ENCODE data around the gene LRP1. TPM values are rescaled to one million over a fixed set of nuclear protein-coding genes. Genes with fewer than 3 reads are reported as not detected.

LRP1 gene
- total and polyA plus RNA-seq, 2 of the 4 experiments (the other 2 are of a cell fraction) = 73.1 to 142 TPM

DNA sequence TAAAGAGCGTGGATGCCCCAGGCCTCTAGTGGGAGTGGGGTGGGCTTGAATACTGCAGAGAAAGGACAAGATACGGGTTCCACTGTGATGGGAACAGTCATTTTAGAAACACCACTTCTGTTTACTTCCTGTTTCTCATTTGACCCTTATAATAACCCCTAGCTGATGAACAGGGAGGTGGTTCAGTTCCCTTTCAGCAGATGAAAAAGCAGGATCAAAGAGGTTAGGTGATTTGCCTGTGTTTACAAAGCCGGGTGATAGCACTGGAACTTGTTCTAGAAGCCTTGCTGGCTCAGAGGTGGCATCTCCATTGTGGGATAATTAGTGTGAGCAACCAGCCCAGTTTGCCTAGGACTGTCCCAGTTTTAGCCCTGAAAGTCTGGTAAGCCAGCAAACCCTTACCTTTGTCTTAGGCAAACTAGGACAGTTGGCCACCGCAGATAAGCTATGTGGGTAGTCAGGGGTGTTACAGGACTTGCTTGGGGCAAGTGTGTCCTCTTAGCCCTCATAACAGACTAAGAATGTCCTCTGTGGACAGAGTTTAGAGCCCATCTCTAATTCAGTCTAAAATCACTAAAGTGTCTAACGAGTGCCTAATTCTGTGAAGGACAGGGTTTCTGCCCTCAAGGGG, 26.6 kb downstream of the LRP1 start:
- in situ Hi-C loops (cut with MboI; ENCODE audit: low sequenced_read_pairs) = no loop called here
- Histone ChIP-seq H3K4me2 (ENCODE audit: low read depth, low read length) (no peak overlapping the region), H4K91ac (ENCODE audit: insufficient read depth, low read depth, low read length) (no peak overlapping the region), H3K9me1 (ENCODE audit: insufficient read depth, low read length) (peaks cover 30% of the 10 kb centered on the region), H3K14ac (replicated peaks; ENCODE audit: low read depth, low read length) (no peak overlapping the region), H2AFZ (replicated peaks; ENCODE audit: low read length, poor library complexity) (no peak overlapping the region), H3K4me3 (ENCODE audit: insufficient read depth, low read depth, low read length) (no peak overlapping the region), H2BK5ac (ENCODE audit: low read depth, low read length, poor library complexity, severe bottlenecking) (no peak overlapping the region), H3K4me1 (ENCODE audit: control insufficient read depth, insufficient read depth, low read length) (peaks cover 31% of the 10 kb centered on the region), H3K9me3 (ENCODE audit: control insufficient read depth, insufficient read depth, low read length) (no peaks in the 10 kb centered on the region), H3K23ac (ENCODE audit: low read depth, low read length) (no peak overlapping the region), H3K9ac (ENCODE audit: low read depth, low read length) (no peak overlapping the region), H2BK15ac (ENCODE audit: low read depth, low read length) (no peak overlapping the region), H3K79me1 (ENCODE audit: low read depth in 1 of 2, low read length in 2 of 2) (peaks cover 60 to 93% of the 10 kb centered on the region in 2 experiments), H3K27me3 (ENCODE audit: control insufficient read depth, insufficient read depth, low read length) (no peaks in the 10 kb centered on the region), H2BK120ac (ENCODE audit: low read depth, low read length) (no peak overlapping the region), H3K18ac (ENCODE audit: low read depth, low read length) (no peak overlapping the region), H2BK20ac (ENCODE audit: low read depth, low read length) (no peak overlapping the region), H4K8ac (ENCODE audit: low read depth in 2 of 2, low read length in 2 of 2) (no peak overlapping the region; a peak in 1 of 4 replicates), H4K5ac (ENCODE audit: low read depth, low read length) (no peak overlapping the region), H2AK5ac (ENCODE audit: low read depth, low read length) (no peak overlapping the region), H3K4ac (ENCODE audit: low read depth, low read length) (no peak overlapping the region), H3K27ac (ENCODE audit: insufficient read depth, low read length) (no peak overlapping the region), H3K36me3 (ENCODE audit: control insufficient read depth, insufficient read depth, low read length) (peaks cover 81% of the 10 kb centered on the region), H4K20me1 (ENCODE audit: insufficient read depth, low read length) (peaks cover 52% of the 10 kb centered on the region), H3K56ac (ENCODE audit: extremely low read depth, insufficient read depth, low read length) (no peak overlapping the region), H2AK9ac (replicated peaks; ENCODE audit: low read depth, low read length, poor library complexity) (no peak overlapping the region)
- no CpG with 5 or more reads among the region's 5 CpGs for WGBS, 2 experiments (ENCODE audit: extremely low coverage in 2 of 2, insufficient read length in 1 of 2)
- intact Hi-C loops (cut with micrococcal nuclease) = no loop called here
- no peak for DNase-seq
- ChIA-PET POLR2A (ENCODE audit: unreplicated experiment) (no interaction called here), CTCF (no interaction called here)
- no TSS peak for BruUV-seq (replicated peaks)
- TF ChIP-seq MXI1 (IDR thresholded peaks at IDR 0.05; ENCODE audit: borderline replicate concordance, low read depth, low read length) (no peak), RFX5 (IDR thresholded peaks at IDR 0.05; ENCODE audit: low read depth, low read length) (no peak)
- dilution Hi-C loops (cut with HindIII; ENCODE audit: low sequenced_read_pairs, unreplicated experiment) = no loop called here
- ATAC-seq (ENCODE audit: low read depth) = no peak

All from IMR-90 (cell line).